GM18505 (cell line): ENCODE measurements around the gene SAMD14.

Experiments used
- ATAC-seq: cut with Tn5 transposase; IDR thresholded peaks from one replicate; pipeline ENCODE4 v1.9.1; 2021; ENCODE audit not compliant: unreplicated experiment
- POLR2A ChIP-seq: IDR thresholded peaks from 4 replicates; pipeline ENCODE4 v1.6.1; 2011; ENCODE audit warnings: borderline replicate concordance; ENCODE audit not compliant: insufficient read depth, insufficient read length; ENCODE audit errors: extremely low read depth

SAMD14 gene

GRCh38 chr17:50148226-50149090 lies 18.5 kb upstream of the SAMD14 start:
- ATAC-seq: no peak
- TF ChIP-seq POLR2A: peak; percentile 28

DNA sequence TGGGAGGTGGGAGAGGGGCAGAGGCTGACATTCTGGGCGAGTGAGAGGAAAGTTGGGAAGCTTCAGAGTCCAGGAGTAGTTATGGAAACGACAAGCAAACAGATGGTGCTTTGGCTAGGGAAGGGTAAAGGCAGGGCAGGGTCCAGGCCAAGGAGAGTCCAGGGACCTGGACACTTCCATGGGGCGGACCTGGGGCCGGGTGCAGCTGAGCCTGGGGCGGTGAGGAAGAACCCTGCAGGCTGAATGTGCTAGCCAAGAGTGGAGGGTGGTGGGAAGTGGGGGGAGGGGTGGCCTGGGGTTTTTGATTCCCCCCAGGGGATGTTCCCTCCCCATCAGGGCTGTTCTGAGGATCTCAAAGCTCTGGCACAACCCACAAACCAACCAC lies 17.9 kb upstream of the SAMD14 start:
- ATAC-seq: no peak
- TF ChIP-seq POLR2A: no peak

GRCh38 chr17:50146927-50147665 lies 17.1 kb upstream of the SAMD14 start:
- TF ChIP-seq POLR2A: no peak
- ATAC-seq: no peak

GRCh38 chr17:50146230-50146926 lies 16.4 kb upstream of the SAMD14 start:
- ATAC-seq: no peak
- TF ChIP-seq POLR2A: no peak

DNA sequence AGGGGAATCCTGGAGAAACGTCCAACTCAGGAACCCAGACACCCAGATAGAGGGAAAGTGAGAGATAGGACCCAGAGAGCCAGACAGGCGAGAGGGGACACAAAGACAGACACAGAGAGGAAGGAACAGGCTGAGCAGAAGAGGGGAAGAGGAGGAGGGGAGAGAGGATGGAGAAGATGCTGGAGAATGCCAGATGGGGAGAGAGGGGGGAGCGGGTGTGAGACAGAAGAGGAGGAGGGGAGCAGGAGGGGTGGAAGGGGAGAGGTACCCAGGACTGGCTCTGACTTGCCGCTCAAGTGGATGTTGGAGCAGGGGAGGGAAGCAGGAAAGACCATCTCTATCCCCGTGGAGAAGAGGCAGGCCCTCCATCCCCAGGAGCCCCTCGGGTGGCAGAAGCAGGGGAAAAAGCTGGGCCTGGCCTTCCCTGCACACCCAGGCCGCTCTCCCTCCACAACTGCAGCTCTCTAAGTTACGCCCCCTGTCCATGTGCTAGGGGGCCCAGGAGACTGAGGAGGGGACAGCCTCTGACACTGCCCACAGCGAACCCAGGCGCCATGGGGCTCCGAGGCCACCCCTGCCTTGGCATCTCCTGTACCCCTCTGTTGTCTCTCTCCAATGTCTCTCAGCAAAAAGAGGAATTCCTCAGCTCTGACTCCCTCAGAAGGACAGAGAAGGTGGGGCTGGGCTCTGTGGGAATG lies 15.7 kb upstream of the SAMD14 start:
- no peak for ATAC-seq
- no peak for TF ChIP-seq POLR2A

- no peak for TF ChIP-seq POLR2A
- ATAC-seq: no peak
Measured at GRCh38 chr17:50144845-50145531, 15.0 kb upstream of the SAMD14 start.

DNA sequence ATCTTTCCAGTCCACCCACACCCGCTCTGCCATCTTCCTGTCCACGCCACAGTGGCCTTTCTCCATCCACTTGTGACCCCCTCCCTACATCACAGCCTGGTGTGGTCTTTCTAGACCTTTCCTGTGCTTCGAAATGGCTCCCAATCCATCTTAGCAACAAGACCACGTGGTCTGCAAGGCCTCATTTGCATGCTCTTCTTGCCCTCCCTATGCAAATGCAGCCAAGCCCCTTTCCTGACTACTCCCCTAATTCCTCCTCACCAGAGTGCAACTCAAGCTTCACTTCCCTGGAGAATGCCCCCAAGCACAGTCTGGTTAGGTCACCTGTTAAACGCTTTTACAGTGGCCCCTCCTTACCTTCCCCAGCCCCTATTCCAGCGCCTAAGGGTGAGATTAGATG lies 14.4 kb upstream of the SAMD14 start:
- ATAC-seq: no peak

GRCh38 chr17:50143461-50144176 lies 13.7 kb upstream of the SAMD14 start:
- no peak for TF ChIP-seq POLR2A
- ATAC-seq: no peak

More for the DNA sequence above, 14.4 kb upstream of the SAMD14 start:
- TF ChIP-seq POLR2A: peak; percentile 22

DNA sequence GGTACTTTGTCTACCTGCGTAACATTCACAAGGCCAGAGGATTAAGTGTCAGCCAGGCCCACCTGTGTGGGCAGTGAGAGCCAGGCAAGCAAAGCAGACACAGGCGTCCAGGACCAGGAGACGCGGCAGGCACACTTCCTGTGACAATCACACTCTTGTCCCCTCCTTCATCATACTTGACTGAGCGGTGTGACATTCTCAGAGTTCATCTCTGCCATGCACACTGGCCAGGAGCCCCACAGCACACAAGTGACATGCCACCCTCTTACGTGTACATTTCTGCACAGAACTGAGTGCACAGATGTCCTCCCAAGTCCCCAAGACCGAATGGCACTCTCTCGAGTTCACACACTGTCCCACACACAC lies 11.8 kb upstream of the SAMD14 start:
- TF ChIP-seq POLR2A: no peak
- no peak for ATAC-seq

GRCh38 chr17:50141026-50141744 lies 11.2 kb upstream of the SAMD14 start:
- no peak for ATAC-seq
- TF ChIP-seq POLR2A: no peak

DNA sequence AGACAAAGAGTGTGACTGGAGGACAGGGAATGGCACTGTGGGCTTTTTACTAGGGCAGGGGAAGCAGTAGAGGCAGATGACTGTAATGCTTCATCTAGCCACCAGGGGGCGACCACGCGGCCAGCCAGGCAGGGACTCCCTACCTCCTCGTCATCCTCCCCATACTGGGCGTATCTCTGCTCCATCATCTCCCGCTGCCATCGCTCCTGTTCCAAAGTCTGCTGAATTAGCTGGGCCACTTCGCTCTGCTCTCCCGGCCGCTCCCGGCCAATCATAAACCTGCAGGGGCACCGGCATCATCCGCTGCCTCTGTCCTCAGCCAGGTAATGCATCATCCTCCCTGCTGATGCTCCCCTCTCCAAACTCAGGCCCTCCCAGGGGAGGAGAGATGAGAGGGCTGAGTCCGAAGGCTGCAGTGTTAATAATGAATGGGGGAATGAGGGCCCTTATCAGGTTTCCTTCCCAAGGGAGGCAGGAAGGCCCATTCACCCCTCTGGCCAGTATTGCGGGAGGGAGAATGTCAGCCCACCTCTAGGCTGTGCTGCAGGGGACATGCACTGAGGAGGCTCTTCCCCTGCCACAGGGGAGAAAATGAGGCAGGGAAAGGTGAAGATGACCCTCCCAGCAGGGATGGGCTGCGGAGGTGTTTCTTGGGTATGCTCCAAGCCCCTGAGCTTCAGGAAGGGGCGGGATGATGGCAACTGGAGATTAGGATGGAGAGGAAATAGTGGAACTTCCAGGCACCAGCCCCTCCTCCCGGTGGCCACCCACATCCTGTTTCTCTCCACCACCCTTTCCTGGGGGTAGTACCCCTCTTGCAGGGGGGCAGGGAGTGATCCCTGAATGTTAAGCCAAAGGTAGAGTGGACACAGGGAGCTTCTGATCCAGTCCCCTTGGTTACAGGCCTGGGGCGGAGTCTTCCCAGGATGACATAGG lies 10.3 kb upstream of the SAMD14 start:
- no peak for ATAC-seq
- no peak for TF ChIP-seq POLR2A

DNA sequence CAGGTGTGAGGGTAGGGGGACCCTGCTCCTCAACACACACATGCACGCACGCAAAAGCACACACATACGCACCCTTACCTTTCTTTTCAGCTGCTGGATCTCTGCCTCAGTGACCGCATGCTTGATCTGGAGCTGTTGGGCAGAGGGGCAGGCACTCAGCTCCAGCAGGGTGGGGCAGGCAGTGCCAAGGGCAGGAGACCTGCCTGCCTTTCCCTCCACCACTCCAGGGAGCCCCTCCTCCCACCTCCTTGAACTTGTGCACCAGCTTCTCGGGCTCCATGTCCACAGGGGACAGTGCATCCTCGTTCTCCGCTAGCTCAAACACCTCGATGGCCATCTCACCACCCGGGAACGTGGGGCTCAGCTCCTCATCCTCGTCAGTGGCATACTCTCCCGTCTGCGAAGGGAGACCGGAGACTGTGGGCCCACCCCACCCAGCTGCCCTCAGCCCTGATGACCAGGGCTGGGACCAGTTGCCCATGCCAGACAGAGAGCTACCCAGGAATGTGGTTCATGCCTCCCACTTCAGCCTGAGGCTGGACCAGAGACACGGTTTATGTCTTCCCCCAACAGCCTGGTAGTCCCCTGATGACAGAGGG lies 9.3 kb upstream of the SAMD14 start:
- ATAC-seq: no peak
- TF ChIP-seq POLR2A: no peak
